GM12878 (cell line): ENCODE data around the gene UBALD2. TPM values are rescaled to one million over a fixed set of nuclear protein-coding genes. Genes with fewer than 3 reads are reported as not detected.

ENCODE experiments used
- ATAC-seq: fragments of 200-7000 bp; cut with Tn5 transposase; 3 replicates; pipeline ENCODE4 v1.9.1; 2020; ENCODE audit warnings: mild to moderate bottlenecking, moderate library complexity
- Bru-seq: library from RNA; stranded (reverse); fragments of 400-500 nt; gene quantifications from one replicate; lab custom pipeline; 2021; lab: Mats Ljungman, UMichigan
- BruChase-seq, 2 experiments: library from RNA; stranded (reverse); fragments of 400-500 nt; gene quantifications; one replicate each; lab custom pipeline; 2021; lab: Mats Ljungman, UMichigan
- BruUV-seq: library from RNA; stranded (reverse); fragments of 400-500 nt; replicated peaks from 2 replicates; lab custom pipeline; 2021; lab: Mats Ljungman, UMichigan
- CTCF ChIA-PET: fragments of 300-600 bp; sonication (Branson Sonifier 250); formaldehyde crosslinking; extraction: SDS; loops from one replicate; lab custom pipeline; 2021; ENCODE audit warnings: inconsistent platforms; lab: Yijun Ruan, JAX
- POLR2A ChIA-PET: fragments of 350-600 bp; formaldehyde crosslinking; extraction: SDS; loops from one replicate; lab custom pipeline; 2021; ENCODE audit warnings: inconsistent platforms; lab: Charles Lee
- RAD21 ChIA-PET: fragments of 300-600 bp; sonication (Branson Sonifier 250); formaldehyde crosslinking; loops from one replicate; lab custom pipeline; 2023; ENCODE audit warnings: antibody characterized with exemption; ENCODE audit not compliant: unreplicated experiment; lab: Charles Lee
- SMC1A ChIA-PET: fragments of 300-600 bp; sonication (Branson Sonifier 250); formaldehyde crosslinking; loops from one replicate; lab custom pipeline; 2023; ENCODE audit not compliant: unreplicated experiment, uncharacterized antibody; lab: Charles Lee
- DNase-seq: peaks from one replicate; pipeline ENCODE4 v3.0.0-alpha.2; 2011; ENCODE audit warnings: low read depth, low spot score
- FAIRE-seq: peaks from 3 replicates; lab custom pipeline; 2011; peaks lifted over from hg19 to GRCh38; lab: Jason Lieb, UNC
- H2AFZ ChIP-seq: 2 replicates; pipeline ENCODE4 v1.6.0; 2011; ENCODE audit warnings: low read depth, low read length, control low read depth; ENCODE audit not compliant: control insufficient read depth
- H3K27ac ChIP-seq: 2 replicates; pipeline ENCODE4 v1.5.1; 2011; ENCODE audit warnings: control low read depth; ENCODE audit not compliant: control insufficient read depth, insufficient read depth
- H3K27me3 ChIP-seq, 2 experiments: replicated peaks in 1 of 2; 2 replicates each; pipeline versions ENCODE4 v1.6.0 to v1.6.1; 2011; ENCODE audit warnings: low read length in 1 of 2; ENCODE audit not compliant: control insufficient read depth in 2 of 2, insufficient read depth in 2 of 2
- H3K36me3 ChIP-seq, 2 experiments: 2 replicates each; pipeline ENCODE4 v1.5.1; 2011; ENCODE audit warnings: low read length in 1 of 2; ENCODE audit not compliant: control insufficient read depth in 2 of 2, insufficient read depth in 2 of 2
- H3K4me1 ChIP-seq: 2 replicates; pipeline ENCODE4 v1.6.1; 2011; ENCODE audit warnings: mild to moderate bottlenecking, low read length, moderate library complexity, mixed read lengths; ENCODE audit not compliant: control insufficient read depth, insufficient read depth
- H3K4me2 ChIP-seq: 2 replicates; pipeline ENCODE4 v1.6.0; 2011; ENCODE audit warnings: control low read depth; ENCODE audit not compliant: control insufficient read depth, insufficient read depth
- H3K4me3 ChIP-seq: fragments of 200-600 bp; sonication (generic); 2 replicates; pipeline ENCODE4 v1.5.1; 2016
- H3K79me2 ChIP-seq: 2 replicates; pipeline ENCODE4 v1.6.0; 2011; ENCODE audit warnings: low read length; ENCODE audit not compliant: control insufficient read depth, insufficient read depth
- H3K9ac ChIP-seq: 2 replicates; pipeline ENCODE4 v1.8.0; 2011; ENCODE audit warnings: low read length, control low read depth, mixed read lengths; ENCODE audit not compliant: control insufficient read depth, insufficient read depth
- H3K9me3 ChIP-seq: replicated peaks from 3 replicates; pipeline ENCODE4 v1.5.1; 2011; ENCODE audit warnings: mild to moderate bottlenecking, low read length; ENCODE audit not compliant: control insufficient read depth, insufficient read depth
- H4K20me1 ChIP-seq: 2 replicates; pipeline ENCODE4 v1.6.0; 2011; ENCODE audit not compliant: control insufficient read depth, insufficient read depth
- CBX5 ChIP-seq: sonication (generic); IDR thresholded peaks from 2 replicates; pipeline ENCODE4 v1.6.1; 2016; ENCODE audit warnings: low read depth, moderate library complexity, mild to moderate bottlenecking, inconsistent platforms
- CHD2 ChIP-seq: IDR thresholded peaks from 2 replicates; pipeline ENCODE4 v1.6.1; 2011; ENCODE audit warnings: low read depth, low read length, improper control_type of control experiment, borderline replicate concordance
- CHD4 ChIP-seq: fragments of 200-600 bp; sonication (generic); IDR thresholded peaks from 2 replicates; pipeline ENCODE4 v1.6.1; 2016; ENCODE audit warnings: mild to moderate bottlenecking
- EZH2 ChIP-seq: IDR thresholded peaks from 2 replicates; pipeline ENCODE4 v1.6.1; 2012; ENCODE audit warnings: low read depth, mild to moderate bottlenecking, control low read depth, inconsistent platforms, low read length, borderline replicate concordance; ENCODE audit not compliant: control insufficient read depth
- GABPA ChIP-seq: IDR thresholded peaks from 2 replicates; pipeline ENCODE4 v1.6.1; 2014; ENCODE audit warnings: antibody characterized with exemption, low read depth, mild to moderate bottlenecking, inconsistent platforms
- HDGF ChIP-seq: fragments of 450-650 bp; IDR thresholded peaks from 2 replicates; pipeline ENCODE4 v1.6.1; 2016; ENCODE audit warnings: antibody characterized with exemption
- MEF2A ChIP-seq: IDR thresholded peaks from 2 replicates; pipeline ENCODE4 v1.6.1; 2011; ENCODE audit warnings: low read depth, mild to moderate bottlenecking, low read length, moderate library complexity; ENCODE audit not compliant: insufficient read depth
- RBBP5 ChIP-seq: fragments of 200-600 bp; sonication (generic); conservative IDR thresholded peaks from 2 replicates; pipeline ENCODE4 v1.6.1; 2016
- RUNX3 ChIP-seq: IDR thresholded peaks from 2 replicates; pipeline ENCODE4 v1.6.1; 2012; ENCODE audit warnings: low read length, inconsistent platforms
- SMAD1 ChIP-seq: fragments of 450-650 bp; IDR thresholded peaks from 2 replicates; pipeline ENCODE4 v1.6.1; 2018; ENCODE audit warnings: mild to moderate bottlenecking, low read depth; ENCODE audit not compliant: partially characterized antibody
- SUZ12 ChIP-seq: fragments of 200-600 bp; sonication (generic); IDR thresholded peaks from one replicate; pipeline ENCODE4 v1.6.1; 2018; ENCODE audit warnings: antibody characterized with exemption, mild to moderate bottlenecking; ENCODE audit not compliant: unreplicated experiment
- WGBS: methylation state at CpG from one replicate; pipeline ENCODE4 v1.1.6; 2016; ENCODE audit warnings: low lambda C conversion rate; ENCODE audit not compliant: insufficient replicate concordance, insufficient coverage; ENCODE audit errors: missing lambda C conversion rate; 5-methylcytosine and 5-hydroxymethylcytosine counted together
- in situ Hi-C: fragments of 300-500 bp; cut with MboI; formaldehyde crosslinking; loops from 9 replicates; pipeline ENCODE4 v1.14.3; 2018; ENCODE audit warnings: mixed read lengths
- intact Hi-C: fragments of 100-400 bp; cut with micrococcal nuclease; formaldehyde crosslinking; loops from one replicate; pipeline ENCODE4 v1.14.2; 2022; ENCODE audit not compliant: unreplicated experiment
- long read RNA-seq, 2 experiments: library from polyadenylated mRNA; unstranded; transcript quantifications; one replicate each; pipeline ENCODE4 v2.0.0, GENCODE V29; 2019 to 2020
- polyA minus RNA-seq, 3 experiments: library from RNA; depleted of rRNA, polyadenylated mRNA; stranded (reverse); fragments of >200 nt; gene quantifications; 2 replicates each; pipeline ENCODE4 v1.2.3, GENCODE V29; 2011
- polyA plus RNA-seq, 11 experiments: library from polyadenylated mRNA; depleted of rRNA in 4 of 11; unstranded in 6 of 11; stranded (reverse) in 5 of 11; fragments of >200 nt; fragmentation: Nextera tagmentation in 4 of 11; fragmentation: Illumina TruSeq in 1 of 11; extraction: Ambion mirVana in 4 of 11; extraction: Trizol in 1 of 11; gene quantifications; 1 replicate in 1 of 11; 2 replicates in 10 of 11; pipeline versions ENCODE4 v1.2.1 to v1.2.3, GENCODE V29; 2011 to 2016; ENCODE audit warnings: inconsistent platforms in 2 of 11, missing spikeins in 2 of 11, low read depth in 1 of 11
- total RNA-seq, 4 experiments: library from RNA; depleted of rRNA in 3 of 4; stranded (reverse); fragments of >200 nt in 3 of 4; fragmentation: Illumina TruSeq in 1 of 4; extraction: Trizol in 1 of 4; gene quantifications; 2 replicates each; pipeline versions ENCODE4 v1.2.1 to v1.2.3, GENCODE V29; 2013 to 2021
- TF ChIP-seq, protein P1 (sequence below): IDR thresholded peaks from 2 replicates; pipeline ENCODE4 v1.6.1; 2011; ENCODE audit warnings: borderline replicate concordance, low read depth, mild to moderate bottlenecking, moderate library complexity, mixed read lengths, low read length; ENCODE audit not compliant: insufficient read depth; ENCODE audit errors: extremely low read length
- TF ChIP-seq, protein P2 (sequence below): fragments of 150-350 bp; IDR thresholded peaks from 2 replicates; pipeline ENCODE4 v1.6.1; 2016; ENCODE audit warnings: low read depth, low read length

The UBALD2 gene
- 10.7 and 18.0 TPM in 2 replicates for total RNA-seq (2013; cell fraction: nucleolus; rRNA removed)
- total RNA-seq (2014; rRNA removed) (54.7 and 63.4 TPM in 2 replicates), total RNA-seq (2014; rRNA removed; fragmentation: Illumina TruSeq; extraction: Trizol) (12.3 and 17.1 TPM in 2 replicates), total RNA-seq (2021) (130 and 132 TPM in 2 replicates), polyA plus RNA-seq (2011; rRNA removed) (50.3 and 165 TPM in 2 replicates), polyA plus RNA-seq (2014; fragmentation: Illumina TruSeq; extraction: Trizol) (12.1 and 24.0 TPM in 2 replicates), polyA plus RNA-seq (2014; fragmentation: Nextera tagmentation; extraction: Ambion mirVana) (10 to 100 TPM in 1 of 2 experiments, 1 to 10 TPM in 1; 4.4 to 16.4 TPM), polyA plus RNA-seq (2014; rRNA removed) (66.4 and 81.1 TPM in 2 replicates), polyA plus RNA-seq (2016; fragmentation: Nextera tagmentation; extraction: Ambion mirVana) (1 to 10 TPM; 2.8 TPM), polyA minus RNA-seq (2011; rRNA and poly(A)+ RNA removed) (24.4 and 40.4 TPM in 2 replicates), Bru-seq, nascent RNA (percentile 98 among the genes with signal in this experiment), BruChase-seq, experiment 1, labeled RNA remaining after a 6-hour chase (percentile 94 among the genes with signal in this experiment), BruChase-seq, experiment 2, labeled RNA remaining after a 2-hour chase (percentile 96 among the genes with signal in this experiment)
- polyA plus RNA-seq (2011; ENCODE audit: low read depth): 44.7 TPM
- 54.9 and 77.4 TPM in 2 replicates for polyA plus RNA-seq (2011; cell fraction: cytosol; rRNA removed)
- polyA plus RNA-seq (2011; cell fraction: nucleus; rRNA removed): 56.6 and 64.5 TPM in 2 replicates
- polyA plus RNA-seq (2012): 98.6 and 132 TPM in 2 replicates
- polyA minus RNA-seq (2011; cell fraction: cytosol; rRNA and poly(A)+ RNA removed): 55.5 and 60.7 TPM in 2 replicates
- 18.3 and 30.3 TPM in 2 replicates for polyA minus RNA-seq (2011; cell fraction: nucleus; rRNA and poly(A)+ RNA removed)
- long read RNA-seq, experiment 1: 0 reads
- long read RNA-seq, experiment 2, partial matches to known transcripts: 0 of 5 reads
- long read RNA-seq, experiment 2, other reads (novel, unspliced or antisense): 5 of 5 reads

DNA sequence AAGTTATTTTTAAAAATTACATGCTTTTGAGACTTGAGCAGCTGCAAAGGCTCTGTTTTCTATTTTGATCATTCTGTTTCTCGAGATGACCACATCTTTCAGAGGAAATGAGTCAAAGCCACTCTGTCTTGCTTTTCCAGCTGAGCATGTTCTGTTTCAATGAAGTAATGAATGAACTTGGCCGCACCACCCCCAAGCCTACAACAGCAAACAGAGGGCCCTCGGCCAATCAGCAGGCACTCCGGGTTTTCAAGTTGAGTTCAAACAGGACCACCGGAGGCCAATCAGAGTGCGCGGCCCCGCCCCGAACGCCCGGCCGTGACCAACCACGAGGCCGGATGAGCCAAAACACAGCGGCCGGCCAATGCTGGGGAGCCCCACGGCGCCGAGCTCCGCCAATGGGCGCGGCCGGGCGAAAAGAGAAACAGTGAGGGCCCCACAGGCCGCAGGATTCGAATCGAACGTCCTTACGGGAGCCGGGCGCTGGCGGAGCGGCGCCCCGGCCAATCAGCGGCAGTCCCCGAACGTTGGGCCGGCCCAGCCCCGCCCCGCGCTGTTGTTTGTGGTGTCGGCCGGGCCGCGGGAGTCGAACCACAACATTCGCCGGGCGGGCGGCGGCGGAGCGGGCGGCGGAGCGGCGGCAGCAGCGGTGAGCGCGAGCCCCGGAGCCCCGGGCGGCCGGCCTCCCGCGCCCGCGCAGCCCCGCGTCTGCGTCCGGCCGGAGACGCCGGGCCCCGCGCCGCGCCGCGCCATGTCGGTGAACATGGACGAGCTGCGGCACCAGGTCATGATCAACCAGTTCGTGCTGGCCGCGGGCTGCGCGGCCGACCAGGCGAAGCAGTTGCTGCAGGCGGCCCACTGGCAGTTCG lies at the start of gene UBALD2:
Gene UBALD2, plus strand, starts transcription at position 594 of the 869 bp plus-strand sequence. Its CDS starts 158 bp downstream, at position 752.
- H3K9me3 ChIP-seq: no peaks in the 10 kb centered on the region
- in situ Hi-C loops: loop anchor here (5.0 to 25.0 kb wide), 4 partner anchors 78 to 1897 kb away; partner anchors contain the start of genes SYNGR2 and UNK
- peak; percentile 81 for ATAC-seq
- H3K4me1 ChIP-seq: peaks cover 56% of the 10 kb centered on the region
- peak within 1 kb of the TSS; percentile 99 for H3K4me2 ChIP-seq
- CTCF ChIA-PET: interaction anchor here (0.8 to 7.9 kb wide), 10 partner anchors 9 to 139 kb away, joined by 3 to 82 read pairs (median 12); no protein-coding TSS in a partner anchor
- H3K79me2 ChIP-seq: peaks cover 48% of the 10 kb centered on the region
- peak within 1 kb of the TSS; percentile 99 for H3K27ac ChIP-seq
- H3K9ac ChIP-seq: peak within 1 kb of the TSS; percentile 93
- DNase-seq: peak; percentile 99
- WGBS: 1% methylated on average over 93 of the region's 94 CpGs
- BruUV-seq: no TSS peak
- peak within 1 kb of the TSS; percentile 84 for H3K4me3 ChIP-seq
- FAIRE-seq: peak; percentile 81
- POLR2A ChIA-PET: interaction anchor here (0.5 to 17.9 kb wide), 13 partner anchors 7 to 878 kb away, joined by 3 to 427 read pairs (median 5); partner anchors contain the start of genes RNF157 and UNK
- no peaks in the 10 kb centered on the region for H3K36me3 ChIP-seq
- RAD21 ChIA-PET: interaction anchor here (0.6 to 18.5 kb wide), 12 partner anchors 9 to 472 kb away, joined by 3 to 419 read pairs (median 16); partner anchors contain the start of gene SRSF2
- SMC1A ChIA-PET: interaction anchor here (0.9 to 8.3 kb wide), 10 partner anchors 8 to 369 kb away, joined by 3 to 226 read pairs (median 22); no protein-coding TSS in a partner anchor
- no peaks in the 10 kb centered on the region for H4K20me1 ChIP-seq
- intact Hi-C loops: loop anchor here (2.0 to 10.0 kb wide), 4 partner anchors 18 to 480 kb away; partner anchors contain the start of gene UNK
- no peaks in the 10 kb centered on the region for H3K27me3 ChIP-seq
- no peak within 1 kb of the TSS for H2AFZ ChIP-seq
- TF ChIP-seq RUNX3: no peak
- TF ChIP-seq CHD4: no peak
- TF ChIP-seq CHD2: peak; percentile 91
- TF ChIP-seq SUZ12: no peak
- TF ChIP-seq, protein P1, sequence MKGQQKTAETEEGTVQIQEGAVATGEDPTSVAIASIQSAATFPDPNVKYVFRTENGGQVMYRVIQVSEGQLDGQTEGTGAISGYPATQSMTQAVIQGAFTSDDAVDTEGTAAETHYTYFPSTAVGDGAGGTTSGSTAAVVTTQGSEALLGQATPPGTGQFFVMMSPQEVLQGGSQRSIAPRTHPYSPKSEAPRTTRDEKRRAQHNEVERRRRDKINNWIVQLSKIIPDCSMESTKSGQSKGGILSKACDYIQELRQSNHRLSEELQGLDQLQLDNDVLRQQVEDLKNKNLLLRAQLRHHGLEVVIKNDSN: no peak
- TF ChIP-seq HDGF: peak; percentile 83; the same call in 1 of the 2 replicates
- TF ChIP-seq EZH2: no peak
- no peak for TF ChIP-seq CBX5
- no peak for TF ChIP-seq RBBP5
- TF ChIP-seq MEF2A: peak; percentile 99
- no peak for TF ChIP-seq GABPA
- TF ChIP-seq SMAD1: no peak
- TF ChIP-seq, protein P2, sequence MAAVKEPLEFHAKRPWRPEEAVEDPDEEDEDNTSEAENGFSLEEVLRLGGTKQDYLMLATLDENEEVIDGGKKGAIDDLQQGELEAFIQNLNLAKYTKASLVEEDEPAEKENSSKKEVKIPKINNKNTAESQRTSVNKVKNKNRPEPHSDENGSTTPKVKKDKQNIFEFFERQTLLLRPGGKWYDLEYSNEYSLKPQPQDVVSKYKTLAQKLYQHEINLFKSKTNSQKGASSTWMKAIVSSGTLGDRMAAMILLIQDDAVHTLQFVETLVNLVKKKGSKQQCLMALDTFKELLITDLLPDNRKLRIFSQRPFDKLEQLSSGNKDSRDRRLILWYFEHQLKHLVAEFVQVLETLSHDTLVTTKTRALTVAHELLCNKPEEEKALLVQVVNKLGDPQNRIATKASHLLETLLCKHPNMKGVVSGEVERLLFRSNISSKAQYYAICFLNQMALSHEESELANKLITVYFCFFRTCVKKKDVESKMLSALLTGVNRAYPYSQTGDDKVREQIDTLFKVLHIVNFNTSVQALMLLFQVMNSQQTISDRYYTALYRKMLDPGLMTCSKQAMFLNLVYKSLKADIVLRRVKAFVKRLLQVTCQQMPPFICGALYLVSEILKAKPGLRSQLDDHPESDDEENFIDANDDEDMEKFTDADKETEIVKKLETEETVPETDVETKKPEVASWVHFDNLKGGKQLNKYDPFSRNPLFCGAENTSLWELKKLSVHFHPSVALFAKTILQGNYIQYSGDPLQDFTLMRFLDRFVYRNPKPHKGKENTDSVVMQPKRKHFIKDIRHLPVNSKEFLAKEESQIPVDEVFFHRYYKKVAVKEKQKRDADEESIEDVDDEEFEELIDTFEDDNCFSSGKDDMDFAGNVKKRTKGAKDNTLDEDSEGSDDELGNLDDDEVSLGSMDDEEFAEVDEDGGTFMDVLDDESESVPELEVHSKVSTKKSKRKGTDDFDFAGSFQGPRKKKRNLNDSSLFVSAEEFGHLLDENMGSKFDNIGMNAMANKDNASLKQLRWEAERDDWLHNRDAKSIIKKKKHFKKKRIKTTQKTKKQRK: no peak; the same call in 1 of the 2 replicates
